HG03159 (cell line): ENCODE data around the gene PNPLA1.
A peak's percentile ranks its signal among the peaks of the same experiment; 100 is the strongest.

Experiments
- ATAC-seq: cut with Tn5 transposase; IDR thresholded peaks from one replicate; pipeline ENCODE4 v1.9.1; 2021; ENCODE audit warnings: mild to moderate bottlenecking, moderate library complexity; ENCODE audit not compliant: unreplicated experiment

The PNPLA1 gene

GRCh38 chr6:36284359-36284758 lies 14.5 kb downstream of the PNPLA1 start:
- no peak for ATAC-seq

GRCh38 chr6:36285187-36285671 lies 15.4 kb downstream of the PNPLA1 start:
- no peak for ATAC-seq

- no peak for ATAC-seq
These were observed 15.9 kb downstream of the PNPLA1 start for GRCh38 chr6:36285797-36286196.

GRCh38 chr6:36286858-36287257 lies 17.0 kb downstream of the PNPLA1 start:
- no peak for ATAC-seq

GRCh38 chr6:36289281-36289878 lies 19.5 kb downstream of the PNPLA1 start:
- ATAC-seq: no peak

- no peak for ATAC-seq
These were observed 21.1 kb downstream of the PNPLA1 start for GRCh38 chr6:36290668-36291620.

- no peak for ATAC-seq
These were observed 22.3 kb downstream of the PNPLA1 start for GRCh38 chr6:36292170-36292569.

GRCh38 chr6:36296240-36296639 lies 26.4 kb downstream of the PNPLA1 start:
- no peak for ATAC-seq

GRCh38 chr6:36297051-36297450 lies 27.2 kb downstream of the PNPLA1 start:
- no peak for ATAC-seq

GRCh38 chr6:36297511-36297910 lies 27.7 kb downstream of the PNPLA1 start:
- ATAC-seq: no peak

- ATAC-seq: no peak
These were observed 28.2 kb downstream of the PNPLA1 start for GRCh38 chr6:36298027-36298426.

GRCh38 chr6:36301085-36301658 lies 31.3 kb downstream of the PNPLA1 start:
- no peak for ATAC-seq

- no peak for ATAC-seq
These were observed 31.9 kb downstream of the PNPLA1 start for GRCh38 chr6:36301781-36302180.

- ATAC-seq: peak; percentile 75
These were observed 32.5 kb downstream of the PNPLA1 start for GRCh38 chr6:36302227-36302976.

- ATAC-seq: no peak
These were observed 36.0 kb downstream of the PNPLA1 start for GRCh38 chr6:36305885-36306284.

- ATAC-seq: no peak
These were observed 36.5 kb downstream of the PNPLA1 start for GRCh38 chr6:36306375-36306774.

- no peak for ATAC-seq
These were observed 38.7 kb downstream of the PNPLA1 start for GRCh38 chr6:36308514-36308913.

- no peak for ATAC-seq
These were observed 39.3 kb downstream of the PNPLA1 start for GRCh38 chr6:36309203-36309602.

- ATAC-seq: no peak
These were observed 40.0 kb downstream of the PNPLA1 start for GRCh38 chr6:36309900-36310299.

- ATAC-seq: no peak
These were observed 43.2 kb downstream of the PNPLA1 start for GRCh38 chr6:36312854-36313648.
